Endothelial cell of umbilical vein (primary cell): ENCODE measurements around the gene TMEM144. TPM values are rescaled to one million over a fixed set of nuclear protein-coding genes. Genes with fewer than 3 reads are reported as not detected.

ENCODE experiments used
- BruUV-seq: library from RNA; stranded (reverse); fragments of 400-500 nt; replicated peaks from 2 replicates; lab custom pipeline; 2021; lab: Mats Ljungman, UMichigan
- CTCF ChIA-PET: fragments of 300-600, 350-600 bp; sonication (Branson Sonifier 250); formaldehyde crosslinking; loops from one replicate; lab custom pipeline; 2021; ENCODE audit warnings: antibody characterized with exemption, inconsistent platforms; lab: Charles Lee
- POLR2A ChIA-PET: fragments of 300-600, 350-600 bp; sonication (Branson Sonifier 250); formaldehyde crosslinking; loops from one replicate; lab custom pipeline; 2021; ENCODE audit warnings: antibody characterized with exemption, inconsistent platforms; lab: Charles Lee
- DNase-seq: peaks from one replicate; pipeline ENCODE4 v3.0.0-alpha.2; 2011; ENCODE audit warnings: low read depth, low spot score
- FAIRE-seq: peaks from 2 replicates; lab custom pipeline; 2011; peaks lifted over from hg19 to GRCh38; lab: Jason Lieb, UNC
- H2AFZ ChIP-seq: 2 replicates; pipeline ENCODE4 v1.6.0; 2012; ENCODE audit warnings: low read depth, low read length, control low read depth, inconsistent platforms
- H3K27ac ChIP-seq: 2 replicates; pipeline ENCODE4 v1.5.1; 2011; ENCODE audit warnings: low read depth, mild to moderate bottlenecking, control low read depth, low read length, moderate library complexity; ENCODE audit not compliant: insufficient read depth
- H3K27me3 ChIP-seq, 2 experiments: 2 replicates each; pipeline versions ENCODE4 v1.6.0 to v1.6.1; 2011; ENCODE audit warnings: low read length in 2 of 2, mixed read lengths in 1 of 2; ENCODE audit not compliant: control insufficient read depth in 2 of 2, insufficient read depth in 2 of 2
- H3K36me3 ChIP-seq, 2 experiments: 2 replicates in 1 of 2; 3 replicates in 1 of 2; pipeline ENCODE4 v1.5.1; 2011; ENCODE audit warnings: low read length in 2 of 2, mild to moderate bottlenecking in 1 of 2, moderate library complexity in 1 of 2; ENCODE audit not compliant: control insufficient read depth in 2 of 2, insufficient read depth in 2 of 2; ENCODE audit errors: extremely low read depth in 1 of 2
- H3K4me1 ChIP-seq: 3 replicates; pipeline ENCODE4 v1.5.1; 2011; ENCODE audit warnings: mild to moderate bottlenecking, low read length; ENCODE audit not compliant: control insufficient read depth, insufficient read depth; ENCODE audit errors: extremely low read depth
- H3K4me2 ChIP-seq: 2 replicates; pipeline ENCODE4 v1.6.1; 2011; ENCODE audit warnings: low read length, control low read depth, mixed read lengths; ENCODE audit not compliant: insufficient read depth
- H3K4me3 ChIP-seq, 3 experiments: fragments of 200-600 bp in 1 of 3; sonication (generic), shearing (Covaris generic) in 1 of 3; replicated peaks in 1 of 3; 2 replicates each; pipeline ENCODE4 v1.5.1; 2011 to 2016; ENCODE audit warnings: control low read depth in 3 of 3, low read length in 3 of 3, mild to moderate bottlenecking in 2 of 3, inconsistent platforms in 1 of 3, low read depth in 1 of 3, moderate library complexity in 1 of 3; ENCODE audit not compliant: insufficient read depth in 1 of 3
- H3K79me2 ChIP-seq: 2 replicates; pipeline ENCODE4 v1.6.0; 2012; ENCODE audit warnings: low read length, inconsistent platforms; ENCODE audit not compliant: control insufficient read depth, insufficient read depth
- H3K9ac ChIP-seq: replicated peaks from 2 replicates; pipeline ENCODE3; 2011; ENCODE audit warnings: low read length, control low read depth; ENCODE audit not compliant: insufficient read depth; ENCODE audit errors: extremely low read depth
- H3K9me1 ChIP-seq: replicated peaks from 3 replicates; pipeline ENCODE4 v1.6.0; 2011; ENCODE audit warnings: mild to moderate bottlenecking, low read length; ENCODE audit not compliant: control insufficient read depth, insufficient read depth; ENCODE audit errors: extremely low read depth
- H3K9me3 ChIP-seq: replicated peaks from 2 replicates; pipeline ENCODE4 v1.5.1; 2012; ENCODE audit warnings: low read length, inconsistent platforms; ENCODE audit not compliant: control insufficient read depth, insufficient read depth
- H4K20me1 ChIP-seq: replicated peaks from 2 replicates; pipeline ENCODE3; 2011; ENCODE audit warnings: mild to moderate bottlenecking, low read length; ENCODE audit not compliant: control insufficient read depth, insufficient read depth; ENCODE audit errors: extremely low read depth
- EZH2 ChIP-seq: IDR thresholded peaks from 2 replicates; pipeline ENCODE4 v1.6.1; 2012; ENCODE audit warnings: borderline replicate concordance, low read depth, mild to moderate bottlenecking, moderate library complexity, low read length, inconsistent platforms; ENCODE audit not compliant: severe bottlenecking
- FOS ChIP-seq: IDR thresholded peaks from 2 replicates; pipeline ENCODE4 v1.6.1; 2011; ENCODE audit warnings: mild to moderate bottlenecking, low read length, moderate library complexity, borderline replicate concordance; ENCODE audit not compliant: insufficient read depth
- GATA2 ChIP-seq: IDR thresholded peaks from 2 replicates; pipeline ENCODE4 v1.7.0; 2011; ENCODE audit warnings: low read depth, mild to moderate bottlenecking, moderate library complexity, mixed read lengths, low read length; ENCODE audit not compliant: insufficient read length, insufficient read depth
- JUN ChIP-seq: IDR thresholded peaks from 2 replicates; pipeline ENCODE4 v1.6.1; 2011; ENCODE audit warnings: borderline replicate concordance, low read depth; ENCODE audit not compliant: insufficient read length, insufficient read depth
- MAX ChIP-seq: IDR thresholded peaks from 2 replicates; pipeline ENCODE4 v1.6.1; 2011; ENCODE audit not compliant: insufficient read depth, insufficient read length
- MYC ChIP-seq: IDR thresholded peaks from one replicate; pipeline ENCODE4 v1.6.1; 2011; ENCODE audit warnings: mild to moderate bottlenecking, low read depth, low read length
- POLR2A ChIP-seq: IDR thresholded peaks from 2 replicates; pipeline ENCODE4 v1.6.1; 2012; ENCODE audit warnings: low read depth, mild to moderate bottlenecking, control low read depth, low read length
- POLR2AphosphoS5 ChIP-seq: IDR thresholded peaks from 2 replicates; pipeline ENCODE4 v1.6.1; 2012; ENCODE audit warnings: low read depth, mild to moderate bottlenecking, control low read depth, low read length, moderate library complexity; ENCODE audit not compliant: insufficient read depth
- dilution Hi-C: fragments of 300-500 bp; cut with MboI; formaldehyde crosslinking; loops from one replicate; pipeline ENCODE4 v1.15.0; 2019; ENCODE audit warnings: low sequenced_read_pairs; ENCODE audit not compliant: extremely low pct_ligation_motif_present
- intact Hi-C: fragments of 100-400 bp; cut with micrococcal nuclease; formaldehyde crosslinking; loops from one replicate; pipeline ENCODE4 v1.10.0; 2022
- polyA plus RNA-seq, 4 experiments: library from polyadenylated mRNA; depleted of rRNA in 3 of 4; stranded (reverse) in 3 of 4; unstranded in 1 of 4; fragments of >200 nt; gene quantifications; 2 replicates each; pipeline versions ENCODE4 v1.2.1 to v1.2.3, GENCODE V29; 2011 to 2012; ENCODE audit warnings: missing spikeins in 1 of 4
- total RNA-seq: library from RNA; stranded (reverse); gene quantifications from 2 replicates; pipeline ENCODE4 v1.2.3, GENCODE V29; 2021
- TF ChIP-seq, protein P1 (sequence below), 2 donors: IDR thresholded peaks; 1 replicate in 1 of 2; 2 replicates in 1 of 2; pipeline ENCODE4 v1.5.1; 2011; ENCODE audit warnings: low read length in 2 of 2, mild to moderate bottlenecking in 2 of 2, moderate library complexity in 2 of 2, control low read depth in 1 of 2, inconsistent platforms in 1 of 2, low read depth in 1 of 2; ENCODE audit not compliant: insufficient read depth in 1 of 2; ENCODE audit errors: extremely low read depth in 1 of 2

The TMEM144 gene
- total and polyA plus RNA-seq, 2 donors (not counting 3 experiments of a cell fraction or from before 2014, with no cell fraction given) = 10.5 to 23.0 TPM

GRCh38 chr4:158243071-158243470 is 32.8 kb downstream of the TMEM144 start:
- Histone ChIP-seq H3K4me1 (no peaks in the 10 kb centered on the region), H3K27me3 (no peaks in the 10 kb centered on the region), H3K4me3 (no peak overlapping the region), H3K4me2 (no peak overlapping the region), H3K9me1 (no peaks in the 10 kb centered on the region), H3K36me3 (peaks cover 0 to 4% of the 10 kb centered on the region in 2 experiments), H4K20me1 (no peaks in the 10 kb centered on the region), H2AFZ (no peak overlapping the region), H3K9ac (no peak overlapping the region), H3K9me3 (no peaks in the 10 kb centered on the region), H3K79me2 (no peaks in the 10 kb centered on the region), H3K27ac (no peak overlapping the region)
- intact Hi-C loops = no loop called here
- dilution Hi-C loops = no loop called here
- BruUV-seq = no TSS peak
- no peak for TF ChIP-seq MAX
- TF ChIP-seq, protein P1, sequence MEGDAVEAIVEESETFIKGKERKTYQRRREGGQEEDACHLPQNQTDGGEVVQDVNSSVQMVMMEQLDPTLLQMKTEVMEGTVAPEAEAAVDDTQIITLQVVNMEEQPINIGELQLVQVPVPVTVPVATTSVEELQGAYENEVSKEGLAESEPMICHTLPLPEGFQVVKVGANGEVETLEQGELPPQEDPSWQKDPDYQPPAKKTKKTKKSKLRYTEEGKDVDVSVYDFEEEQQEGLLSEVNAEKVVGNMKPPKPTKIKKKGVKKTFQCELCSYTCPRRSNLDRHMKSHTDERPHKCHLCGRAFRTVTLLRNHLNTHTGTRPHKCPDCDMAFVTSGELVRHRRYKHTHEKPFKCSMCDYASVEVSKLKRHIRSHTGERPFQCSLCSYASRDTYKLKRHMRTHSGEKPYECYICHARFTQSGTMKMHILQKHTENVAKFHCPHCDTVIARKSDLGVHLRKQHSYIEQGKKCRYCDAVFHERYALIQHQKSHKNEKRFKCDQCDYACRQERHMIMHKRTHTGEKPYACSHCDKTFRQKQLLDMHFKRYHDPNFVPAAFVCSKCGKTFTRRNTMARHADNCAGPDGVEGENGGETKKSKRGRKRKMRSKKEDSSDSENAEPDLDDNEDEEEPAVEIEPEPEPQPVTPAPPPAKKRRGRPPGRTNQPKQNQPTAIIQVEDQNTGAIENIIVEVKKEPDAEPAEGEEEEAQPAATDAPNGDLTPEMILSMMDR (IDR thresholded peaks at IDR 0.05; ENCODE audit: extremely low read depth in 1 of 2, insufficient read depth in 1 of 2, low read depth in 1 of 2, low read length in 2 of 2) = no peak
- no peak for TF ChIP-seq POLR2AphosphoS5
- TF ChIP-seq EZH2 = no peak
- no peak for TF ChIP-seq MYC
- no peak for TF ChIP-seq JUN
- no peak for TF ChIP-seq FOS
- TF ChIP-seq GATA2 = no peak
- no peak for TF ChIP-seq POLR2A
- CTCF ChIA-PET = interaction anchor here (2.0 to 2.4 kb wide), 2 partner anchors 10 to 13 kb away, joined by 9 read pairs; no protein-coding TSS in a partner anchor
- POLR2A ChIA-PET = no interaction called here
- no peak for DNase-seq
- no peak for FAIRE-seq
